H1 (cell line): ENCODE data around the gene CA7. TPM values are rescaled to one million over a fixed set of nuclear protein-coding genes. Genes with fewer than 3 reads are reported as not detected.
A peak's percentile ranks its signal among the peaks of the same experiment; 100 is the strongest.

Experiments
- GTF2F1 ChIP-seq: IDR thresholded peaks from 2 replicates; pipeline ENCODE4 v1.6.1; 2012; ENCODE audit warnings: low read depth, low read length, improper control_type of control experiment, borderline replicate concordance
- NRF1 ChIP-seq: IDR thresholded peaks from 2 replicates; pipeline ENCODE4 v1.6.1; 2011; ENCODE audit warnings: mild to moderate bottlenecking, low read depth, low read length, improper control_type of control experiment
- RAD21 ChIP-seq, 2 experiments: IDR thresholded peaks in 1 of 2; conservative IDR thresholded peaks in 1 of 2; 2 replicates each; pipeline ENCODE4 v1.6.1; 2011; ENCODE audit warnings: low read depth in 2 of 2, low read length in 2 of 2, improper control_type of control experiment in 1 of 2, inconsistent platforms in 1 of 2, mild to moderate bottlenecking in 1 of 2, moderate library complexity in 1 of 2
- SAP30 ChIP-seq: fragments of 300-600 bp; sonication (generic); IDR thresholded peaks from 2 replicates; pipeline ENCODE4 v1.7.1; 2012; ENCODE audit warnings: low read length, moderate library complexity, mild to moderate bottlenecking, inconsistent platforms; ENCODE audit not compliant: insufficient read depth, insufficient replicate concordance
- SIN3A ChIP-seq, 2 experiments: IDR thresholded peaks in 1 of 2; conservative IDR thresholded peaks in 1 of 2; 2 replicates each; pipeline ENCODE4 v1.6.1; 2011 to 2012; ENCODE audit warnings: low read length in 2 of 2, improper control_type of control experiment in 1 of 2, low read depth in 1 of 2, mild to moderate bottlenecking in 1 of 2
- SP1 ChIP-seq: IDR thresholded peaks from 2 replicates; pipeline ENCODE4 v1.6.1; 2011; ENCODE audit warnings: low read depth, low read length
- YY1 ChIP-seq: IDR thresholded peaks from 2 replicates; pipeline ENCODE4 v1.6.1; 2011; ENCODE audit warnings: low read depth, mild to moderate bottlenecking, low read length
- polyA plus RNA-seq, 7 experiments: library from polyadenylated mRNA; depleted of rRNA in 3 of 7; stranded (reverse) in 5 of 7; unstranded in 2 of 7; fragments of >200 nt in 5 of 7; fragments of 200-250 nt in 2 of 7; gene quantifications; 1 replicate in 5 of 7; 2 replicates in 1 of 7; 4 replicates in 1 of 7; pipeline versions ENCODE4 v1.2.1 to v1.2.3, GENCODE V29; 2011 to 2013; ENCODE audit warnings: missing spikeins in 2 of 7, mixed read lengths in 2 of 7
- total RNA-seq: library from RNA; stranded (reverse); fragmentation: NEBNext Ultra II Directional; extraction: Animal tissue kit (Norgen Biotek cat#: 25700); gene quantifications from 2 replicates; pipeline ENCODE4 v1.2.1, GENCODE V29; 2021
- TF ChIP-seq, protein P1 (sequence below): fragments of 300-600 bp; sonication (generic); IDR thresholded peaks from 2 replicates; pipeline ENCODE4 v1.7.1; 2012; ENCODE audit warnings: low read length, moderate library complexity, mild to moderate bottlenecking, inconsistent platforms; ENCODE audit not compliant: insufficient replicate concordance

The CA7 gene
- total and polyA plus RNA-seq, 2 of the 8 experiments (the other 6 are each of a cell fraction or from before 2014, with no cell fraction given): 1.7 to 2.7 TPM

GRCh38 chr16:66830422-66831404 lies 13.5 kb upstream of the CA7 start, which contains the start of gene NAE1 (continued):
- TF ChIP-seq, protein P1, sequence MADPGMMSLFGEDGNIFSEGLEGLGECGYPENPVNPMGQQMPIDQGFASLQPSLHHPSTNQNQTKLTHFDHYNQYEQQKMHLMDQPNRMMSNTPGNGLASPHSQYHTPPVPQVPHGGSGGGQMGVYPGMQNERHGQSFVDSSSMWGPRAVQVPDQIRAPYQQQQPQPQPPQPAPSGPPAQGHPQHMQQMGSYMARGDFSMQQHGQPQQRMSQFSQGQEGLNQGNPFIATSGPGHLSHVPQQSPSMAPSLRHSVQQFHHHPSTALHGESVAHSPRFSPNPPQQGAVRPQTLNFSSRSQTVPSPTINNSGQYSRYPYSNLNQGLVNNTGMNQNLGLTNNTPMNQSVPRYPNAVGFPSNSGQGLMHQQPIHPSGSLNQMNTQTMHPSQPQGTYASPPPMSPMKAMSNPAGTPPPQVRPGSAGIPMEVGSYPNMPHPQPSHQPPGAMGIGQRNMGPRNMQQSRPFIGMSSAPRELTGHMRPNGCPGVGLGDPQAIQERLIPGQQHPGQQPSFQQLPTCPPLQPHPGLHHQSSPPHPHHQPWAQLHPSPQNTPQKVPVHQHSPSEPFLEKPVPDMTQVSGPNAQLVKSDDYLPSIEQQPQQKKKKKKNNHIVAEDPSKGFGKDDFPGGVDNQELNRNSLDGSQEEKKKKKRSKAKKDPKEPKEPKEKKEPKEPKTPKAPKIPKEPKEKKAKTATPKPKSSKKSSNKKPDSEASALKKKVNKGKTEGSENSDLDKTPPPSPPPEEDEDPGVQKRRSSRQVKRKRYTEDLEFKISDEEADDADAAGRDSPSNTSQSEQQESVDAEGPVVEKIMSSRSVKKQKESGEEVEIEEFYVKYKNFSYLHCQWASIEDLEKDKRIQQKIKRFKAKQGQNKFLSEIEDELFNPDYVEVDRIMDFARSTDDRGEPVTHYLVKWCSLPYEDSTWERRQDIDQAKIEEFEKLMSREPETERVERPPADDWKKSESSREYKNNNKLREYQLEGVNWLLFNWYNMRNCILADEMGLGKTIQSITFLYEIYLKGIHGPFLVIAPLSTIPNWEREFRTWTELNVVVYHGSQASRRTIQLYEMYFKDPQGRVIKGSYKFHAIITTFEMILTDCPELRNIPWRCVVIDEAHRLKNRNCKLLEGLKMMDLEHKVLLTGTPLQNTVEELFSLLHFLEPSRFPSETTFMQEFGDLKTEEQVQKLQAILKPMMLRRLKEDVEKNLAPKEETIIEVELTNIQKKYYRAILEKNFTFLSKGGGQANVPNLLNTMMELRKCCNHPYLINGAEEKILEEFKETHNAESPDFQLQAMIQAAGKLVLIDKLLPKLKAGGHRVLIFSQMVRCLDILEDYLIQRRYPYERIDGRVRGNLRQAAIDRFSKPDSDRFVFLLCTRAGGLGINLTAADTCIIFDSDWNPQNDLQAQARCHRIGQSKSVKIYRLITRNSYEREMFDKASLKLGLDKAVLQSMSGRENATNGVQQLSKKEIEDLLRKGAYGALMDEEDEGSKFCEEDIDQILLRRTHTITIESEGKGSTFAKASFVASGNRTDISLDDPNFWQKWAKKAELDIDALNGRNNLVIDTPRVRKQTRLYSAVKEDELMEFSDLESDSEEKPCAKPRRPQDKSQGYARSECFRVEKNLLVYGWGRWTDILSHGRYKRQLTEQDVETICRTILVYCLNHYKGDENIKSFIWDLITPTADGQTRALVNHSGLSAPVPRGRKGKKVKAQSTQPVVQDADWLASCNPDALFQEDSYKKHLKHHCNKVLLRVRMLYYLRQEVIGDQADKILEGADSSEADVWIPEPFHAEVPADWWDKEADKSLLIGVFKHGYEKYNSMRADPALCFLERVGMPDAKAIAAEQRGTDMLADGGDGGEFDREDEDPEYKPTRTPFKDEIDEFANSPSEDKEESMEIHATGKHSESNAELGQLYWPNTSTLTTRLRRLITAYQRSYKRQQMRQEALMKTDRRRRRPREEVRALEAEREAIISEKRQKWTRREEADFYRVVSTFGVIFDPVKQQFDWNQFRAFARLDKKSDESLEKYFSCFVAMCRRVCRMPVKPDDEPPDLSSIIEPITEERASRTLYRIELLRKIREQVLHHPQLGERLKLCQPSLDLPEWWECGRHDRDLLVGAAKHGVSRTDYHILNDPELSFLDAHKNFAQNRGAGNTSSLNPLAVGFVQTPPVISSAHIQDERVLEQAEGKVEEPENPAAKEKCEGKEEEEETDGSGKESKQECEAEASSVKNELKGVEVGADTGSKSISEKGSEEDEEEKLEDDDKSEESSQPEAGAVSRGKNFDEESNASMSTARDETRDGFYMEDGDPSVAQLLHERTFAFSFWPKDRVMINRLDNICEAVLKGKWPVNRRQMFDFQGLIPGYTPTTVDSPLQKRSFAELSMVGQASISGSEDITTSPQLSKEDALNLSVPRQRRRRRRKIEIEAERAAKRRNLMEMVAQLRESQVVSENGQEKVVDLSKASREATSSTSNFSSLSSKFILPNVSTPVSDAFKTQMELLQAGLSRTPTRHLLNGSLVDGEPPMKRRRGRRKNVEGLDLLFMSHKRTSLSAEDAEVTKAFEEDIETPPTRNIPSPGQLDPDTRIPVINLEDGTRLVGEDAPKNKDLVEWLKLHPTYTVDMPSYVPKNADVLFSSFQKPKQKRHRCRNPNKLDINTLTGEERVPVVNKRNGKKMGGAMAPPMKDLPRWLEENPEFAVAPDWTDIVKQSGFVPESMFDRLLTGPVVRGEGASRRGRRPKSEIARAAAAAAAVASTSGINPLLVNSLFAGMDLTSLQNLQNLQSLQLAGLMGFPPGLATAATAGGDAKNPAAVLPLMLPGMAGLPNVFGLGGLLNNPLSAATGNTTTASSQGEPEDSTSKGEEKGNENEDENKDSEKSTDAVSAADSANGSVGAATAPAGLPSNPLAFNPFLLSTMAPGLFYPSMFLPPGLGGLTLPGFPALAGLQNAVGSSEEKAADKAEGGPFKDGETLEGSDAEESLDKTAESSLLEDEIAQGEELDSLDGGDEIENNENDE: no peak
- TF ChIP-seq SAP30 (no peak), SIN3A (conservative IDR thresholded peaks at IDR 0.05 in 1 of 2, IDR thresholded peaks at IDR 0.05 in 1 of 2; ENCODE audit: low read depth in 1 of 2, low read length in 2 of 2) (peak in 1 of 2 experiments; percentile 38; a peak in 1 of 4 replicates), YY1 (peak; percentile 92), NRF1 (peak; percentile 83), RAD21 (IDR thresholded peaks at IDR 0.05 in 1 of 2, conservative IDR thresholded peaks at IDR 0.05 in 1 of 2; ENCODE audit: low read depth in 2 of 2, low read length in 2 of 2) (peak; percentile 69 to 73), SP1 (no peak), GTF2F1 (peak; percentile 72)
